Loucy (cell line): ENCODE data around the gene TMEM167A.

Experiments used
- H2AFZ ChIP-seq: fragments of 200-600 bp; sonication (generic); 2 replicates; pipeline ENCODE4 v1.6.0; 2016; ENCODE audit warnings: antibody characterized with exemption, mild to moderate bottlenecking, low read length, moderate library complexity
- H3F3A ChIP-seq: fragments of 200-600 bp; 2 replicates; pipeline ENCODE4 v1.6.0; 2016; ENCODE audit warnings: antibody characterized with exemption, low read depth, mild to moderate bottlenecking
- H3K27me3 ChIP-seq: fragments of 200-600 bp; sonication (generic); 2 replicates; pipeline ENCODE4 v1.6.1; 2014; ENCODE audit warnings: low read length, mild to moderate bottlenecking; ENCODE audit not compliant: insufficient read depth, poor library complexity, severe bottlenecking
- H3K36me3 ChIP-seq: fragments of 200-600 bp; sonication (generic); 2 replicates; pipeline ENCODE4 v1.6.1; 2016; ENCODE audit warnings: low read length; ENCODE audit not compliant: insufficient read depth
- H3K4me1 ChIP-seq: fragments of 200-600 bp; sonication (generic); 2 replicates; pipeline ENCODE4 v1.5.1; 2014; ENCODE audit warnings: low read length, mild to moderate bottlenecking; ENCODE audit not compliant: insufficient read depth, poor library complexity, severe bottlenecking
- H3K4me2 ChIP-seq: fragments of 200-600 bp; sonication (generic); 2 replicates; pipeline ENCODE4 v1.6.0; 2014; ENCODE audit warnings: antibody characterized with exemption, low read length, low read depth, mild to moderate bottlenecking; ENCODE audit not compliant: poor library complexity, severe bottlenecking
- H3K4me3 ChIP-seq: fragments of 200-600 bp; sonication (generic); 2 replicates; pipeline ENCODE4 v1.5.1; 2014; ENCODE audit warnings: low read length, mild to moderate bottlenecking, mixed read lengths; ENCODE audit not compliant: poor library complexity, severe bottlenecking
- H3K79me2 ChIP-seq: fragments of 200-600 bp; sonication (generic); 2 replicates; pipeline ENCODE4 v1.6.1; 2014; ENCODE audit warnings: low read length; ENCODE audit not compliant: insufficient read depth
- H3K9ac ChIP-seq: fragments of 200-600 bp; sonication (generic); 2 replicates; pipeline ENCODE4 v1.6.0; 2014; ENCODE audit warnings: mild to moderate bottlenecking, low read depth, low read length, moderate library complexity; ENCODE audit not compliant: poor library complexity, severe bottlenecking
- H3K9me2 ChIP-seq: fragments of 200-600 bp; sonication (generic); replicated peaks from 2 replicates; pipeline ENCODE4 v1.6.1; 2016; ENCODE audit warnings: low read depth, low read length, mixed read lengths
- H3K9me3 ChIP-seq: fragments of 200-600 bp; sonication (generic); 2 replicates; pipeline ENCODE4 v1.6.1; 2014; ENCODE audit warnings: mild to moderate bottlenecking, antibody characterized with exemption, low read length, low read depth; ENCODE audit not compliant: insufficient read depth
- H4K20me1 ChIP-seq: fragments of 200-600 bp; sonication (generic); 2 replicates; pipeline ENCODE4 v1.6.0; 2014; ENCODE audit warnings: antibody characterized with exemption, low read length, mild to moderate bottlenecking; ENCODE audit not compliant: insufficient read depth, poor library complexity, severe bottlenecking
- CTCF ChIP-seq: fragments of 200-600 bp; sonication (generic); conservative IDR thresholded peaks from 2 replicates; pipeline ENCODE4 v1.5.1; 2014; ENCODE audit warnings: mild to moderate bottlenecking, antibody characterized with exemption, low read length
- EZH2phosphoT487 ChIP-seq: fragments of 200-600 bp; IDR thresholded peaks from 2 replicates; pipeline ENCODE4 v1.6.1; 2018; ENCODE audit warnings: antibody characterized with exemption, mild to moderate bottlenecking, moderate library complexity, borderline replicate concordance

Gene TMEM167A

GRCh38 chr5:83022334-83022733 lies 54.9 kb downstream of the TMEM167A start:
- Histone ChIP-seq H3K9ac (no peak overlapping the region), H3K4me2 (no peak overlapping the region), H4K20me1 (no peaks in the 10 kb centered on the region), H2AFZ (no peak overlapping the region), H3K4me1 (no peaks in the 10 kb centered on the region), H3K4me3 (no peak overlapping the region), H3F3A (no peaks in the 10 kb centered on the region), H3K9me2 (no peaks in the 10 kb centered on the region), H3K79me2 (no peaks in the 10 kb centered on the region), H3K27me3 (no peaks in the 10 kb centered on the region), H3K36me3 (no peaks in the 10 kb centered on the region), H3K9me3 (no peaks in the 10 kb centered on the region)
- TF ChIP-seq CTCF (no peak), EZH2phosphoT487 (no peak)

GRCh38 chr5:83015676-83016075 lies 61.5 kb downstream of the TMEM167A start:
- Histone ChIP-seq H3K4me2 (no peak overlapping the region), H3F3A (no peaks in the 10 kb centered on the region), H3K9ac (no peak overlapping the region), H4K20me1 (no peaks in the 10 kb centered on the region), H3K9me3 (no peaks in the 10 kb centered on the region), H2AFZ (no peak overlapping the region), H3K36me3 (no peaks in the 10 kb centered on the region), H3K4me3 (no peak overlapping the region), H3K27me3 (no peaks in the 10 kb centered on the region), H3K9me2 (no peaks in the 10 kb centered on the region), H3K79me2 (no peaks in the 10 kb centered on the region), H3K4me1 (no peaks in the 10 kb centered on the region)
- TF ChIP-seq CTCF, result no peak
- TF ChIP-seq EZH2phosphoT487, result no peak

GRCh38 chr5:83011985-83012384 lies 65.2 kb downstream of the TMEM167A start:
- Histone ChIP-seq H3K9me2 (no peaks in the 10 kb centered on the region), H3K9ac (no peak overlapping the region), H3K27me3 (no peaks in the 10 kb centered on the region), H2AFZ (no peak overlapping the region), H3K36me3 (no peaks in the 10 kb centered on the region), H3K4me2 (no peak overlapping the region), H3K4me3 (no peak overlapping the region), H3F3A (no peaks in the 10 kb centered on the region), H4K20me1 (no peaks in the 10 kb centered on the region), H3K9me3 (no peaks in the 10 kb centered on the region), H3K79me2 (no peaks in the 10 kb centered on the region), H3K4me1 (no peaks in the 10 kb centered on the region)
- TF ChIP-seq CTCF (no peak), EZH2phosphoT487 (no peak)
